Central memory CD4-positive, alpha-beta T cell (primary cell): ENCODE data around the gene TTI1.
"Not testable (repeated sequence)": the region's sequence is repeated elsewhere in the genome, so short reads cannot be mapped to it uniquely, and the experiment has no call there.

Experiments
- DNase-seq: peaks from one replicate; pipeline ENCODE4 v3.0.0; 2022

TTI1 gene

GRCh38 chr20:38054647-38055046 lies 21.4 kb upstream of the TTI1 start:
- DNase-seq: no peak

GRCh38 chr20:38052870-38053269 lies 19.6 kb upstream of the TTI1 start:
- no peak for DNase-seq

GRCh38 chr20:38050686-38051085 lies 17.4 kb upstream of the TTI1 start:
- DNase-seq: no peak

GRCh38 chr20:38049800-38050199 lies 16.5 kb upstream of the TTI1 start:
- DNase-seq: no peak

- no peak for DNase-seq
Measured at GRCh38 chr20:38046572-38046971, 13.3 kb upstream of the TTI1 start.

GRCh38 chr20:38044685-38045084 lies 11.4 kb upstream of the TTI1 start:
- DNase-seq: no peak

- no peak for DNase-seq
Measured at GRCh38 chr20:38043512-38044300, 10.4 kb upstream of the TTI1 start.

GRCh38 chr20:38040276-38040675 lies 7.0 kb upstream of the TTI1 start:
- DNase-seq: no peak

- no peak for DNase-seq
Measured at GRCh38 chr20:38036366-38036765, 3.1 kb upstream of the TTI1 start.

- DNase-seq: no peak
Measured at GRCh38 chr20:38034961-38035360, 1.7 kb upstream of the TTI1 start.

- DNase-seq: no peak
Measured at GRCh38 chr20:38034108-38034649, 923 bp upstream of the TTI1 start.

- DNase-seq: no peak
Measured at GRCh38 chr20:38032585-38033329, 499 bp downstream of the TTI1 start.

- no peak for DNase-seq
Measured at GRCh38 chr20:38031957-38032356, 1.3 kb downstream of the TTI1 start.

GRCh38 chr20:38029453-38029852 lies 3.8 kb downstream of the TTI1 start:
- DNase-seq: no peak

GRCh38 chr20:38024496-38024895 lies 8.8 kb downstream of the TTI1 start:
- no peak for DNase-seq

GRCh38 chr20:38023181-38024001 lies 9.9 kb downstream of the TTI1 start:
- no peak for DNase-seq

- no peak for DNase-seq
Measured at GRCh38 chr20:38021087-38021772, 12.0 kb downstream of the TTI1 start.

GRCh38 chr20:38018385-38018784 lies 14.9 kb downstream of the TTI1 start:
- no peak for DNase-seq

GRCh38 chr20:38017959-38018358 lies 15.3 kb downstream of the TTI1 start:
- no peak for DNase-seq

- DNase-seq: no peak
Measured at GRCh38 chr20:38013887-38014286, 19.4 kb downstream of the TTI1 start.

- DNase-seq: no peak
Measured at GRCh38 chr20:38012332-38012731, 20.9 kb downstream of the TTI1 start.

- DNase-seq: no peak
Measured at GRCh38 chr20:38011696-38012095, 21.6 kb downstream of the TTI1 start.

- not testable (repeated sequence) for DNase-seq
Measured at GRCh38 chr20:38009416-38009815, 23.8 kb downstream of the TTI1 start.
